ENCODE data around the gene BUB1B. TPM values are rescaled to one million over a fixed set of nuclear protein-coding genes. Genes with fewer than 3 reads are reported as not detected.

The BUB1B gene
- total RNA-seq, 1 experiment from 2014 or later = 69.5 TPM

Other genes starting within 250 kb of the BUB1B start
- gene GPR176, start 240.8 kb upstream of the BUB1B start, total RNA-seq (2014; rRNA removed; shearing (Covaris generic)) = 50.0 and 58.1 TPM in 2 replicates
- gene EIF2AK4, start 227.0 kb upstream of the BUB1B start, total RNA-seq (2014; rRNA removed; shearing (Covaris generic)) = 57.7 and 65.6 TPM in 2 replicates
- 314 and 330 TPM in 2 replicates for gene SRP14, start 121.9 kb upstream of the BUB1B start, total RNA-seq (2014; rRNA removed; shearing (Covaris generic))
- gene BMF, start 52.2 kb upstream of the BUB1B start, total RNA-seq (2014; rRNA removed; shearing (Covaris generic)) = 0.23 and 0.66 TPM in 2 replicates
- 0.02 and 0.03 TPM in 2 replicates for gene PAK6, start 78.0 kb downstream of the BUB1B start, total RNA-seq (2014; rRNA removed; shearing (Covaris generic))
- gene ANKRD63, start 122.0 kb downstream of the BUB1B start, total RNA-seq (2014; rRNA removed; shearing (Covaris generic)) = not detected in 2 replicates
- 0.16 and 0.40 TPM in 2 replicates for gene PLCB2, start 146.9 kb downstream of the BUB1B start, total RNA-seq (2014; rRNA removed; shearing (Covaris generic))
- 23.9 and 28.7 TPM in 2 replicates for gene INAFM2, start 162.6 kb downstream of the BUB1B start, total RNA-seq (2014; rRNA removed; shearing (Covaris generic))
- 26.0 and 33.4 TPM in 2 replicates for gene CCDC9B, start 179.9 kb downstream of the BUB1B start, total RNA-seq (2014; rRNA removed; shearing (Covaris generic))
- not detected in 2 replicates for gene PHGR1, start 190.0 kb downstream of the BUB1B start, total RNA-seq (2014; rRNA removed; shearing (Covaris generic))
- 1.0 and 1.8 TPM in 2 replicates for gene DISP2, start 197.2 kb downstream of the BUB1B start, total RNA-seq (2014; rRNA removed; shearing (Covaris generic))
- gene KNSTRN, start 221.7 kb downstream of the BUB1B start, total RNA-seq (2014; rRNA removed; shearing (Covaris generic)) = 132 and 161 TPM in 2 replicates
- 15.3 and 18.5 TPM in 2 replicates for gene IVD, start 244.7 kb downstream of the BUB1B start, total RNA-seq (2014; rRNA removed; shearing (Covaris generic))

Data from HT1080 (cell line).